Measurements from ENCODE around the gene BST2. TPM values are rescaled to one million over a fixed set of nuclear protein-coding genes. Genes with fewer than 3 reads are reported as not detected.
A peak's percentile ranks its signal among the peaks of the same experiment; 100 is the strongest.

BST2 gene
- total and polyA plus RNA-seq, 9 of the 15 experiments (the other 6 are each of a cell fraction or from before 2014, with no cell fraction given): 11.2 to 232 (median 151) TPM

DNA sequence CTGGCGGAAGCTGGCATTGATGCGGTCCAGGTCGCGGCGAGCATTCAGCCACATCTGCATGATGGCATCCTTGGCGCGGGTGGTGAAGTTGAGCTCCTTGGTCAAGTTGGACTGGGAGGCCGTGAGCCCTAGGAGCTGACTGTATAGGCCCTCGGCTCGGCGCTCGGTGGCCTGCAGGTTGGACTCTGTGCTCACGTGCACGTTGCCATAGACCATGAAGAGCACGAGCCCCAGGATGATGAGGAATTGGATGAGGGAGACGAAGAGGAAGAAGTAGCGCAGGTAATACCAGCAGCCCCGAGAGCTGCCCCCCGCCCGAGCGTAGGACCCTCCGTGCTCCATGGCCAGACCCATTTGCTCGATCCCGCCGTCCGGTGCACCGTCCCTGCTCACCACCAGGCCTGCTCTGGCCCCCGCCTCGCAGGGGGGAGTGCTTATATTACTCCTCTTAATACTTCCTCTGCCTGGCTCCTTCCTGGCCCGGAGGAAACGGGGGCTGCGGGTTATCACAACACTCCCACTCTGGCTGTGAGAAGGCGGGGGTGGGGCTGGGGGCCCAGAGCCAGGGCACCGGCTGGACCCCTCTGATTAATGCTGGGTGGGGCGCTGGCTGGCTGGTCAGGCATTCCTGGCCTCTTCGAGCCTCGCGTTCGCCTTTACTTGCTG is 28.4 kb downstream of the BST2 start, which contains the start of gene PLVAP (continued):
- peak; percentile 61 for TF ChIP-seq TAL1 (IDR thresholded peaks at IDR 0.05)
- TF ChIP-seq, protein P1, sequence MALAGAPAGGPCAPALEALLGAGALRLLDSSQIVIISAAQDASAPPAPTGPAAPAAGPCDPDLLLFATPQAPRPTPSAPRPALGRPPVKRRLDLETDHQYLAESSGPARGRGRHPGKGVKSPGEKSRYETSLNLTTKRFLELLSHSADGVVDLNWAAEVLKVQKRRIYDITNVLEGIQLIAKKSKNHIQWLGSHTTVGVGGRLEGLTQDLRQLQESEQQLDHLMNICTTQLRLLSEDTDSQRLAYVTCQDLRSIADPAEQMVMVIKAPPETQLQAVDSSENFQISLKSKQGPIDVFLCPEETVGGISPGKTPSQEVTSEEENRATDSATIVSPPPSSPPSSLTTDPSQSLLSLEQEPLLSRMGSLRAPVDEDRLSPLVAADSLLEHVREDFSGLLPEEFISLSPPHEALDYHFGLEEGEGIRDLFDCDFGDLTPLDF (CRISPR knock-in tag; IDR thresholded peaks at IDR 0.05): no peak
- TF ChIP-seq ZNF76 (CRISPR knock-in tag; IDR thresholded peaks at IDR 0.05; ENCODE audit: borderline replicate concordance): no peak
- no peak for TF ChIP-seq TAF7 (tag; IDR thresholded peaks at IDR 0.05)
- TF ChIP-seq HNRNPUL1 (IDR thresholded peaks at IDR 0.05; ENCODE audit: low read length): no peak
- peak; percentile 18 to 43; a peak in 1 of 4 replicates for TF ChIP-seq KDM1A (IDR thresholded peaks at IDR 0.05)
- 0 out of 2 replicates have a peak, but pooled peaks have one; percentile 11 for TF ChIP-seq L3MBTL2 (IDR thresholded peaks at IDR 0.05)
- TF ChIP-seq SNRNP70 (optimal IDR thresholded peaks at IDR 0.05; ENCODE audit: low read depth, low read length): no peak
- TF ChIP-seq, protein P2, sequence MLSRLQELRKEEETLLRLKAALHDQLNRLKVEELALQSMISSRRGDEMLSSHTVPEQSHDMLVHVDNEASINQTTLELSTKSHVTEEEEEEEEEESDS (CRISPR knock-in tag; IDR thresholded peaks at IDR 0.05): no peak
- TF ChIP-seq ZNF175 (CRISPR knock-in tag; IDR thresholded peaks at IDR 0.05; ENCODE audit: low read depth): no peak
- TF ChIP-seq NR2F6 (CRISPR knock-in tag; IDR thresholded peaks at IDR 0.05): no peak
- TF ChIP-seq, protein P3, sequence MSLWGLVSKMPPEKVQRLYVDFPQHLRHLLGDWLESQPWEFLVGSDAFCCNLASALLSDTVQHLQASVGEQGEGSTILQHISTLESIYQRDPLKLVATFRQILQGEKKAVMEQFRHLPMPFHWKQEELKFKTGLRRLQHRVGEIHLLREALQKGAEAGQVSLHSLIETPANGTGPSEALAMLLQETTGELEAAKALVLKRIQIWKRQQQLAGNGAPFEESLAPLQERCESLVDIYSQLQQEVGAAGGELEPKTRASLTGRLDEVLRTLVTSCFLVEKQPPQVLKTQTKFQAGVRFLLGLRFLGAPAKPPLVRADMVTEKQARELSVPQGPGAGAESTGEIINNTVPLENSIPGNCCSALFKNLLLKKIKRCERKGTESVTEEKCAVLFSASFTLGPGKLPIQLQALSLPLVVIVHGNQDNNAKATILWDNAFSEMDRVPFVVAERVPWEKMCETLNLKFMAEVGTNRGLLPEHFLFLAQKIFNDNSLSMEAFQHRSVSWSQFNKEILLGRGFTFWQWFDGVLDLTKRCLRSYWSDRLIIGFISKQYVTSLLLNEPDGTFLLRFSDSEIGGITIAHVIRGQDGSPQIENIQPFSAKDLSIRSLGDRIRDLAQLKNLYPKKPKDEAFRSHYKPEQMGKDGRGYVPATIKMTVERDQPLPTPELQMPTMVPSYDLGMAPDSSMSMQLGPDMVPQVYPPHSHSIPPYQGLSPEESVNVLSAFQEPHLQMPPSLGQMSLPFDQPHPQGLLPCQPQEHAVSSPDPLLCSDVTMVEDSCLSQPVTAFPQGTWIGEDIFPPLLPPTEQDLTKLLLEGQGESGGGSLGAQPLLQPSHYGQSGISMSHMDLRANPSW (CRISPR knock-in tag; IDR thresholded peaks at IDR 0.05): no peak
- TF ChIP-seq PHF20 (IDR thresholded peaks at IDR 0.05; ENCODE audit: partially characterized antibody): no peak
- peak; percentile 72 for TF ChIP-seq BHLHE40 (IDR thresholded peaks at IDR 0.05; ENCODE audit: low read length)
- 0 out of 2 replicates have a peak, but pooled peaks have one; percentile 19 for TF ChIP-seq TCF7 (IDR thresholded peaks at IDR 0.05; ENCODE audit: borderline replicate concordance)
- no peak for TF ChIP-seq FOXK2 (conservative IDR thresholded peaks at IDR 0.05 in 1 of 2, IDR thresholded peaks at IDR 0.05 in 1 of 2; ENCODE audit: low read depth in 2 of 2)
- TF ChIP-seq KAT8 (IDR thresholded peaks at IDR 0.05; ENCODE audit: low read depth): no peak
- no peak for TF ChIP-seq HDAC8 (tag; IDR thresholded peaks at IDR 0.05)
- TF ChIP-seq HNRNPLL (IDR thresholded peaks at IDR 0.05; ENCODE audit: low read depth, low read length, poor library complexity, severe bottlenecking): no peak
- TF ChIP-seq PML (IDR thresholded peaks at IDR 0.05; ENCODE audit: low read length): no peak
- peak; percentile 82 for TF ChIP-seq ARID1B (IDR thresholded peaks at IDR 0.05)
- TF ChIP-seq, protein P4, sequence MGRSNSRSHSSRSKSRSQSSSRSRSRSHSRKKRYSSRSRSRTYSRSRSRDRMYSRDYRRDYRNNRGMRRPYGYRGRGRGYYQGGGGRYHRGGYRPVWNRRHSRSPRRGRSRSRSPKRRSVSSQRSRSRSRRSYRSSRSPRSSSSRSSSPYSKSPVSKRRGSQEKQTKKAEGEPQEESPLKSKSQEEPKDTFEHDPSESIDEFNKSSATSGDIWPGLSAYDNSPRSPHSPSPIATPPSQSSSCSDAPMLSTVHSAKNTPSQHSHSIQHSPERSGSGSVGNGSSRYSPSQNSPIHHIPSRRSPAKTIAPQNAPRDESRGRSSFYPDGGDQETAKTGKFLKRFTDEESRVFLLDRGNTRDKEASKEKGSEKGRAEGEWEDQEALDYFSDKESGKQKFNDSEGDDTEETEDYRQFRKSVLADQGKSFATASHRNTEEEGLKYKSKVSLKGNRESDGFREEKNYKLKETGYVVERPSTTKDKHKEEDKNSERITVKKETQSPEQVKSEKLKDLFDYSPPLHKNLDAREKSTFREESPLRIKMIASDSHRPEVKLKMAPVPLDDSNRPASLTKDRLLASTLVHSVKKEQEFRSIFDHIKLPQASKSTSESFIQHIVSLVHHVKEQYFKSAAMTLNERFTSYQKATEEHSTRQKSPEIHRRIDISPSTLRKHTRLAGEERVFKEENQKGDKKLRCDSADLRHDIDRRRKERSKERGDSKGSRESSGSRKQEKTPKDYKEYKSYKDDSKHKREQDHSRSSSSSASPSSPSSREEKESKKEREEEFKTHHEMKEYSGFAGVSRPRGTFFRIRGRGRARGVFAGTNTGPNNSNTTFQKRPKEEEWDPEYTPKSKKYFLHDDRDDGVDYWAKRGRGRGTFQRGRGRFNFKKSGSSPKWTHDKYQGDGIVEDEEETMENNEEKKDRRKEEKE (IDR thresholded peaks at IDR 0.05; ENCODE audit: borderline replicate concordance in 1 of 2, control insufficient read depth in 1 of 2, low read depth in 2 of 2, low read length in 1 of 2): no peak
- peak; percentile 63 for TF ChIP-seq SMARCA4 (IDR thresholded peaks at IDR 0.05)
- TF ChIP-seq PHF21A (IDR thresholded peaks at IDR 0.05; ENCODE audit: borderline replicate concordance, low read depth): no peak
